Skin epidermis (tissue), 12 donors: ENCODE results near the gene CLASP1.
"Not testable (repeated sequence)": the region's sequence is repeated elsewhere in the genome, so short reads cannot be mapped to it uniquely, and the experiment has no call there.

Experiments
- H3K27ac ChIP-seq, 21 experiments: fragments of 200-600 bp; sonication (generic) in 11 of 21; one replicate each; pipeline ENCODE4 v1.5.0; 2020; ENCODE audit warnings: mild to moderate bottlenecking in 3 of 21, inconsistent platforms in 2 of 21, moderate library complexity in 2 of 21
- H3K4me3 ChIP-seq, 7 experiments: fragments of 200-600 bp; sonication (generic) in 2 of 7; one replicate each; pipeline ENCODE4 v1.5.0; 2020; ENCODE audit warnings: inconsistent platforms in 2 of 7, mild to moderate bottlenecking in 2 of 7, moderate library complexity in 1 of 7

CLASP1 gene

GRCh38 chr2:121459291-121459690 lies 190.0 kb downstream of the CLASP1 start:
- no peak overlapping the region for H3K4me3 ChIP-seq
- H3K27ac ChIP-seq, result no peak overlapping the region

GRCh38 chr2:121456325-121456724 lies 192.9 kb downstream of the CLASP1 start:
- no peak overlapping the region for H3K27ac ChIP-seq
- no peak overlapping the region for H3K4me3 ChIP-seq

- no peak overlapping the region for H3K4me3 ChIP-seq
- no peak overlapping the region for H3K27ac ChIP-seq
These were observed 193.8 kb downstream of the CLASP1 start for GRCh38 chr2:121455446-121455845.

- Histone ChIP-seq H3K27ac (no peak overlapping the region), H3K4me3 (no peak overlapping the region)
These were observed 194.6 kb downstream of the CLASP1 start for GRCh38 chr2:121454549-121455090.

- Histone ChIP-seq H3K27ac (no peak overlapping the region), H3K4me3 (no peak overlapping the region)
These were observed 197.9 kb downstream of the CLASP1 start for GRCh38 chr2:121451398-121451797.

- no peak overlapping the region for H3K27ac ChIP-seq
- H3K4me3 ChIP-seq, result no peak overlapping the region
These were observed 199.0 kb downstream of the CLASP1 start for GRCh38 chr2:121450301-121450700.

GRCh38 chr2:121446647-121447241 lies 202.5 kb downstream of the CLASP1 start:
- no peak overlapping the region for H3K4me3 ChIP-seq
- H3K27ac ChIP-seq, result no peak overlapping the region

- H3K27ac ChIP-seq, result no peak overlapping the region
- no peak overlapping the region for H3K4me3 ChIP-seq
These were observed 206.4 kb downstream of the CLASP1 start for GRCh38 chr2:121442889-121443288.

- H3K27ac ChIP-seq, H3K4me3 ChIP-seq: not testable (repeated sequence)
These were observed 211.0 kb downstream of the CLASP1 start for GRCh38 chr2:121438290-121438689.

- H3K4me3 ChIP-seq, result no peak overlapping the region
These were observed 212.3 kb downstream of the CLASP1 start for GRCh38 chr2:121436918-121437317.

GRCh38 chr2:121435790-121436189 lies 213.5 kb downstream of the CLASP1 start:
- no peak overlapping the region for H3K27ac ChIP-seq

More at GRCh38 chr2:121436918-121437317, 212.3 kb downstream of the CLASP1 start:
- no peak overlapping the region for H3K27ac ChIP-seq

GRCh38 chr2:121431214-121431613 lies 218.0 kb downstream of the CLASP1 start:
- no peak overlapping the region for H3K27ac ChIP-seq
- no peak overlapping the region for H3K4me3 ChIP-seq

More at GRCh38 chr2:121435790-121436189, 213.5 kb downstream of the CLASP1 start:
- no peak overlapping the region for H3K4me3 ChIP-seq

GRCh38 chr2:121429927-121430520 lies 219.2 kb downstream of the CLASP1 start:
- Histone ChIP-seq H3K4me3 (no peak overlapping the region), H3K27ac (no peak overlapping the region)

GRCh38 chr2:121429119-121429903 lies 220.0 kb downstream of the CLASP1 start:
- Histone ChIP-seq H3K4me3 (no peak overlapping the region), H3K27ac (no peak overlapping the region)

GRCh38 chr2:121427187-121427689 lies 222.0 kb downstream of the CLASP1 start:
- Histone ChIP-seq H3K27ac (no peak overlapping the region), H3K4me3 (no peak overlapping the region)

GRCh38 chr2:121420486-121420885 lies 228.8 kb downstream of the CLASP1 start:
- Histone ChIP-seq H3K27ac (no peak overlapping the region), H3K4me3 (no peak overlapping the region)

GRCh38 chr2:121419081-121419699 lies 230.1 kb downstream of the CLASP1 start:
- Histone ChIP-seq H3K27ac (no peak overlapping the region), H3K4me3 (no peak overlapping the region)

GRCh38 chr2:121418494-121419058 lies 230.7 kb downstream of the CLASP1 start:
- H3K27ac ChIP-seq, result no peak overlapping the region

GRCh38 chr2:121417826-121418225 lies 231.4 kb downstream of the CLASP1 start:
- no peak overlapping the region for H3K4me3 ChIP-seq

More at GRCh38 chr2:121418494-121419058, 230.7 kb downstream of the CLASP1 start:
- H3K4me3 ChIP-seq, result no peak overlapping the region

GRCh38 chr2:121415727-121416126 lies 233.5 kb downstream of the CLASP1 start:
- Histone ChIP-seq H3K27ac (no peak overlapping the region), H3K4me3 (no peak overlapping the region)

More at GRCh38 chr2:121417826-121418225, 231.4 kb downstream of the CLASP1 start:
- no peak overlapping the region for H3K27ac ChIP-seq
